Effector CD4-positive, alpha-beta T cell (primary cell): ENCODE measurements around the gene DCD. TPM values are rescaled to one million over a fixed set of nuclear protein-coding genes. Genes with fewer than 3 reads are reported as not detected.
"Not testable (repeated sequence)": the region's sequence is repeated elsewhere in the genome, so short reads cannot be mapped to it uniquely, and the experiment has no call there.

Experiments used
- DNase-seq: peaks from one replicate; pipeline ENCODE4 v3.0.0-alpha.2; 2020
- total RNA-seq: gene quantifications from one replicate; lab custom pipeline; 2026; lab: John Stamatoyannopoulos, UW

DCD gene
- not detected for total RNA-seq

GRCh38 chr12:54648265-54648664 is at the start of gene DCD:
TSS of gene DCD (minus strand) at chr12:54648365. CDS start at chr12:54648303, 62 bp downstream.
- no peak for DNase-seq

DNA sequence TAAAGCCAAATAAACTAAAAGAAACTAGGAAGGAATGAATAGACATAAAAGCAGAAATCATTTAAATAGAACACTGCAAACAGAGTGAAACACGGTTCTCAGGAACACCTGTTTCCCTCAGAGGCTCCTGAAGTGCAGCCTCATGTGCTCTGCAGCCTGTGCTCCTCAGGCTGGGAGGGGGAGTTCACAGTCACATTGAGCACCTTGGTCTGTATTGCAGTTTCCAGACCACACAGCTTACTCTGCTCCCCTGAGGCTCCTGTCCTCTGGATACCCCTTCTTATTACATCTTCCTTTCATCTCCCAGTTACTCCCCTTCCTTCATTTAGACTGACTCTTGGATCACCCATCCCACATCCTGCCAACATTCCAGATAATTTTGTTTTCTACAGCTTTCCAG is 49.7 kb upstream of the DCD start:
- no peak for DNase-seq

- DNase-seq, result no peak
These were observed 44.2 kb upstream of the DCD start for GRCh38 chr12:54692353-54692752.

GRCh38 chr12:54689984-54690383 is 41.8 kb upstream of the DCD start:
- no peak for DNase-seq

DNA sequence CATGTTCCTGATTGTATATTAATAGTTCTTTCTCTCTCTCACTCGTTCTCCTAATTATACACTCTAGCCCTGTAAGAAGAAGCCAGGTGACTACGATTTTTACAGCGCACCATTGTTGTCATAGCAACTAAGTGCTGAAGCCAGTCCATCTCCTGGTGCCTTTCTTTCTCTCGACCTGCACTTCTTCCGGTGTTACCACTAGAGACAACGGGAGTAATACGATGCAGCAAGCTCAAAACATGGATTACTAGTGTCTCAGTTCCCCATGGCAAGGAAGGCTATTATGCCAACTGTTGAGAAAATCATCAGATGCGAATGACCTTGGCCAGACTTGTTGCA is 40.8 kb upstream of the DCD start:
- no peak for DNase-seq

- no peak for DNase-seq
These were observed 40.3 kb upstream of the DCD start for GRCh38 chr12:54688309-54689033.

- DNase-seq, result no peak
These were observed 36.8 kb upstream of the DCD start for GRCh38 chr12:54684636-54685630.

- no peak for DNase-seq
These were observed 35.2 kb upstream of the DCD start for GRCh38 chr12:54683398-54683797.

- no peak for DNase-seq
These were observed 34.5 kb upstream of the DCD start for GRCh38 chr12:54682674-54683073.

DNA sequence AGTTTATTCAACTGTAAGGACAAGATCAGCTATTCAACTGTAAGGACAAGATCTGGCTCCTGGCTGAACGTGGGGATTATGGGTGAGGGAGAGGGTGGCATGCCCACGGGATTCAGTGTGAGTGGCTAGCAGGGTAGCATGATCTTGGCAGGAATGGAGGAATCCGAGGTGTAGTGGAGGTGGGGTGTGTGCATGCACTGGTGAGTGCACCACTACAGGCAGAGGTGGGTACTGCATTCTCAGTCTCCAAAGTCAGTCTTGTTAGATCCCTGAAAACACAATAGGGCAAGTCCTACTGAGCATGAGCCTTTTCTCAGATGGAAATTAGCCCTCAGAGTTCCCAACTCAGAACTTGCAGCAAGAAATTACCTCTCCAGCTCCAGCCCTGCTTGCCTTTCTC is 32.2 kb upstream of the DCD start:
- peak; percentile 8 for DNase-seq

GRCh38 chr12:54678131-54678530 is 30.0 kb upstream of the DCD start:
- no peak for DNase-seq

DNA sequence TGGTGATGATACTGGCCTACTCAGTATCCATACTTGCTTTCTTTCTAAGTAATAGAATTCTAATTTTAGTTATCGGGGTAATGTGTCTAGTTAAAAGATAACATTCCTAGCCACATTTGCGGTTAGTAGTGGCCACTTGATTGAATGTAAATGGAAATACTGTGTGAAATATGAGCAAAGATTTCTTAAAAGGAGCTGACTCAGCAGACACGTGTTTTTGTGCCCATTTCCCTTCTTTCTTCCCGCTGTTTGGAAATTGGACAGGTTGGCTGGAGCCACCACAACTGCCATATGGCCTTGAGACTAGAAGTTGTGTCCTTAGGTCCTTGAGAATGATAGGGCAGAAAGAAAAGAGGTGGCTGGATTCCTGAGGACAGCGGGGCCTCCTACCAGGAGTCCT is 19.8 kb upstream of the DCD start:
- DNase-seq, result no peak

GRCh38 chr12:54666008-54666407 is 17.8 kb upstream of the DCD start:
- no peak for DNase-seq

DNA sequence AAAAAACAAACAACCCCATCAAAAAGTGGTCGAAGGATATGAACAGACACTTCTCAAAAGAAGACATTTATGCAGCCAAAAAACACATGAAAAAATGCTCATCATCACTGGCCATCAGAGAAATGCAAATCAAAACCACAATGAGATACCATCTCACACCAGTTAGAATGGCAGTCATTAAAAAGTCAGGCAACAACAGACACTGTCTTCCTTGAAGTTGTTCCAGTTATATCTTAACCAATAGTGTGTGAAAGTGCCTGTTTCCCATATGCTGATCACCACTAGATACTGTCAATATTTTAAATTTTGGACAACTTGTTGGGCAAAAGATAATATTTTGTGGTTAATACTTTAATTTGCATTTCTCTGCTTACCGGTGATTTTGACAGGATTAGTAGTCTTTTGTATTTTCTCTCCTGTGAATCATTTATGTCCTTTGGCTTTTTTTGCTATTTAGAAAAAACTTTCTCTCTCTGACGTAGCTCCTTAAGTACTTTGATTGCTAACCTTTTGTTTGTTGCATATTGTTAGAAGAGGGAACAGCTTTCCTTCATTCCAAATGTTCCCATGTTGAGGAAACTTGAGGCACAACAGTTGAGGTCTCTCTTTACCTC is 17.0 kb upstream of the DCD start:
- not testable (repeated sequence) for DNase-seq

DNA sequence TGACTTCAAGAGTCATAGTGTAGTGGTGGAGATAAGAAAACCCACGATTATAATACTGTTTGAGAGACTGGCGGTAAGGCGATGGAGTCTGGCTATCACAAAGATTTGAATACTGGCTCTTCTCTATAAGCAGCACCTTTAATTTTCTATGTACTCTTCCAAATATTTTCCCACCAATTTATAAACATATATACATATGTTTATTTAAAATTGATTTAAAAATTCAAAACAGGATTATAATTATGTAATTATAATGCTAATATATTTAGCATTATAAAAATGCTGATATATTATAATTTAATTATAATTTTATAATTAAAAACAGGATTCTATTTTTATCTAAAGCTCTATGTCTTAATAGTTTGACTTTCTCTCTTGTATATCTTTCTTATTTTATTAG is 15.4 kb upstream of the DCD start:
- no peak for DNase-seq

GRCh38 chr12:54662026-54662425 is 13.9 kb upstream of the DCD start:
- no peak for DNase-seq

GRCh38 chr12:54661048-54661447 is 12.9 kb upstream of the DCD start:
- DNase-seq, result no peak

DNA sequence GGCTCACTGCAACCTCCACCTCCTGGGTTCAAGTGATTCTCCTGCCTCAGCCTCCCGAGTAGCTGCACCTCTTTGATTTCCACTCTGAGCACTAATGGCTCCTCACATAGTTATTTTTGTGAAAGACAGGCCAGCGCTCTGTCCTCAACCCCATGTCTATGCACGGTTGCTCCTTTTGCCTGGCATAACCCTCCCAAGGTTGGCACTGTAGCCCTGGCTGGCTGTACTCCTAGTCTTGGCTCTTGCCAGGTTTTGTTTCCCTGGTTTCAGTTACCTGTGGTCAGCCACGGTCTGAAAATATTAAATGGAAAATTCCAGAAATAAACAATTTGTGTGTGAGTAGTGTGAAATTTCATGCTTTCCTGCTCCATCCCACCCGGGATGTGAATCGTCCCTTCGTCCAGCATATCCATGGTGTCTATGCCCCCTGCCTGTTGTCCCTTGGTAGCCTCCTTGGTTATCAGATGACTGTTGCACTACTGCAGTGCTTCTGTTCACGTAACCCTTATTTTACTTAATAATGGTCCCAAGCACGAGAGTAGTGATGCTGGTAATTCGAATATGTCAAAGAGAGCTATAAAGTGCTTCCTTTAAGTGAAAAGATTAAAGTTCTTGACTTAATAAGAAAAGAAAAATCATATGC is 12.3 kb upstream of the DCD start:
- DNase-seq, result no peak

GRCh38 chr12:54658306-54659264 is 10.4 kb upstream of the DCD start:
- peak; percentile 19 for DNase-seq

DNA sequence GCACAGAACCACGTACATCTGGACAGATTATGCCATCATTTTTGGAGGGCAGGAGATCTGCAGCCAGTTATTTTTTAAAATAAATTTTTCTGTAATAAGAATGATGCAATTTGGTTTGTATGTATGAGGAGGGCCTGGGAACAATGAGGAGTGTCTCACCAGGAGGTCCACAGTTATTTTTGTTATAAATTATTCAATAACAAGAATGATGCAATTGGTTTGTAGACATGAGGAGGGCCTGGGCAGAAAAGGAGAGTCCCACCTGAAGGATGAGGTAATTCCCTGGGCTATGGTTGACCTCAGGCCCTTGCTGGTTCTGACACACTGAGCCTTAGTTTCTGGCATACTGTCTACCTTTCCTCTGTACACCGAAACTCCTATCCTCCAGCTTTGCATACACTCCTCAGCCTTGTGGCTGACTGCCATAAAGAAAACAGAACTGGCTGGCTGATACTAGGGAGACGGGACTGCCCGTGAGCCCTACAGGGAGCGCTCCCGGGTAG is 9.0 kb upstream of the DCD start:
- DNase-seq, result no peak

- DNase-seq, result no peak
These were observed 6.8 kb upstream of the DCD start for GRCh38 chr12:54654926-54655325.

DNA sequence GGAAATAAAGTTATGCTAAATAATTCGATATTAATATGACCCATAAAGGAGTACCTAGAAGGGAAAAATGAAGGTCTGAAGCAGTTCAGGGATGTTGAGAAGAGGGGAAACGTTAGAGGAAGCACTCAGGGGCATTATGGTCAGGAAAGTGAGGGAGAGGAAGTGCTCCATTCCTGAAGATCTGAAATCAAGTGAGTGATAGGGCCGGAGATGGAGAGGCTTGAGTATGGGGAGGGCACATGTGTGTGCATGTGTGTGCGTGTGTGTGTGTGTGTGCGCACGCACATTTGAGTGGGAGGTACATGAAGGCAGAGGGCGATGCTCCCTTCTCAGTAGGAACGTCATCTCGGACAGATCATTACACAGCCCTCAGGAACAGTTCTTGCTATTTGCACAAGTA is 4.9 kb upstream of the DCD start:
- no peak for DNase-seq
